H9 (cell line): ENCODE results near the gene GID8. TPM values are rescaled to one million over a fixed set of nuclear protein-coding genes. Genes with fewer than 3 reads are reported as not detected.

ENCODE experiments used
- DNase-seq: peaks from one replicate; pipeline ENCODE4 v3.0.0-alpha.2; 2017
- H2AFZ ChIP-seq: one replicate; pipeline ENCODE4 v1.6.1; 2013; ENCODE audit warnings: mild to moderate bottlenecking, low read length, control low read depth, moderate library complexity
- H2AK5ac ChIP-seq: 2 replicates; pipeline ENCODE4 v1.6.1; 2013; ENCODE audit warnings: low read length, control low read depth, mixed read lengths; ENCODE audit not compliant: insufficient read length
- H2BK120ac ChIP-seq: one replicate; pipeline ENCODE4 v1.6.1; 2013; ENCODE audit warnings: low read depth, mild to moderate bottlenecking, low read length, control low read depth, inconsistent platforms; ENCODE audit not compliant: poor library complexity, severe bottlenecking
- H2BK12ac ChIP-seq: 2 replicates; pipeline ENCODE4 v1.6.1; 2013; ENCODE audit warnings: low read length, control low read depth, mixed read lengths, low read depth; ENCODE audit not compliant: insufficient read length
- H2BK15ac ChIP-seq: 2 replicates; pipeline ENCODE4 v1.6.1; 2013; ENCODE audit warnings: low read depth, low read length, control low read depth
- H2BK20ac ChIP-seq: one replicate; pipeline ENCODE4 v1.6.1; 2013; ENCODE audit warnings: low read depth, mild to moderate bottlenecking, low read length, control low read depth, inconsistent platforms; ENCODE audit not compliant: poor library complexity, severe bottlenecking
- H2BK5ac ChIP-seq: 2 replicates; pipeline ENCODE4 v1.6.1; 2013; ENCODE audit warnings: low read length, control low read depth, mixed read lengths; ENCODE audit not compliant: insufficient read length
- H3K14ac ChIP-seq: 2 replicates; pipeline ENCODE4 v1.6.1; 2013; ENCODE audit warnings: low read length, control low read depth; ENCODE audit not compliant: insufficient read depth
- H3K18ac ChIP-seq: 2 replicates; pipeline ENCODE4 v1.6.1; 2013; ENCODE audit warnings: low read depth, mild to moderate bottlenecking, mixed read lengths, low read length, control low read depth; ENCODE audit not compliant: insufficient read length
- H3K23ac ChIP-seq: 2 replicates; pipeline ENCODE4 v1.6.1; 2013; ENCODE audit warnings: low read length, control low read depth, mixed read lengths, low read depth; ENCODE audit not compliant: insufficient read length
- H3K23me2 ChIP-seq: 2 replicates; pipeline ENCODE4 v1.6.1; 2013; ENCODE audit warnings: low read depth, mild to moderate bottlenecking, mixed read lengths, low read length, control low read depth; ENCODE audit not compliant: insufficient read length, poor library complexity, severe bottlenecking
- H3K27ac ChIP-seq: 2 replicates; pipeline ENCODE4 v1.5.1; 2013; ENCODE audit warnings: low read length, control low read depth, mixed read lengths, low read depth; ENCODE audit not compliant: insufficient read length
- H3K27me3 ChIP-seq: 2 replicates; pipeline ENCODE4 v1.6.1; 2013; ENCODE audit warnings: low read length, control low read depth, inconsistent platforms; ENCODE audit not compliant: insufficient read depth
- H3K4ac ChIP-seq: 2 replicates; pipeline ENCODE4 v1.6.1; 2013; ENCODE audit warnings: low read depth, mild to moderate bottlenecking, control low read depth, inconsistent platforms, low read length, moderate library complexity
- H3K4me1 ChIP-seq: 2 replicates; pipeline ENCODE4 v1.6.1; 2013; ENCODE audit warnings: low read length, control low read depth, inconsistent platforms; ENCODE audit not compliant: insufficient read depth
- H3K4me2 ChIP-seq: 2 replicates; pipeline ENCODE4 v1.6.1; 2013; ENCODE audit warnings: low read length, control low read depth, mixed read lengths; ENCODE audit not compliant: insufficient read length, insufficient read depth
- H3K56ac ChIP-seq: 2 replicates; pipeline ENCODE4 v1.6.1; 2013; ENCODE audit warnings: low read depth, mild to moderate bottlenecking, mixed read lengths, low read length, control low read depth; ENCODE audit not compliant: insufficient read length
- H3K79me1 ChIP-seq: 2 replicates; pipeline ENCODE4 v1.6.1; 2013; ENCODE audit warnings: low read depth, mild to moderate bottlenecking, moderate library complexity, low read length, control low read depth, inconsistent platforms; ENCODE audit not compliant: insufficient read depth, poor library complexity, severe bottlenecking
- H3K79me2 ChIP-seq: 2 replicates; pipeline ENCODE4 v1.6.1; 2013; ENCODE audit warnings: low read length, control low read depth, inconsistent platforms; ENCODE audit not compliant: insufficient read depth
- H3K9ac ChIP-seq: 2 replicates; pipeline ENCODE4 v1.6.1; 2013; ENCODE audit warnings: low read length, control low read depth, mixed read lengths; ENCODE audit not compliant: insufficient read length; ENCODE audit errors: extremely low read depth
- H3K9me3 ChIP-seq: one replicate; pipeline ENCODE4 v1.6.1; 2013; ENCODE audit warnings: low read depth, low read length, inconsistent platforms; ENCODE audit not compliant: control insufficient read depth
- H3T11ph ChIP-seq: one replicate; pipeline ENCODE4 v1.6.1; 2013; ENCODE audit warnings: mild to moderate bottlenecking, low read length, control low read depth, inconsistent platforms
- H4K20me1 ChIP-seq: one replicate; pipeline ENCODE4 v1.6.1; 2013; ENCODE audit not compliant: control insufficient read depth, insufficient read length, insufficient read depth
- H4K5ac ChIP-seq: 2 replicates; pipeline ENCODE4 v1.6.1; 2013; ENCODE audit warnings: low read depth, mild to moderate bottlenecking, mixed read lengths, low read length, control low read depth; ENCODE audit not compliant: insufficient read length
- H4K8ac ChIP-seq: replicated peaks from 2 replicates; pipeline ENCODE4 v1.6.1; 2013; ENCODE audit warnings: low read length, control low read depth, mixed read lengths, low read depth; ENCODE audit not compliant: insufficient read length
- H4K91ac ChIP-seq: 2 replicates; pipeline ENCODE4 v1.6.1; 2013; ENCODE audit warnings: low read depth, mild to moderate bottlenecking, moderate library complexity, mixed read lengths, low read length, control low read depth; ENCODE audit not compliant: insufficient read length
- H3K27ac Mint-ChIP-seq, 3 experiments: 2 replicates in 2 of 3; 3 replicates in 1 of 3; pipeline ENCODE4 v1.8.0; 2020 to 2021; ENCODE audit warnings: mixed read lengths in 3 of 3, mild to moderate bottlenecking in 1 of 3, moderate library complexity in 1 of 3
- H3K27me3 Mint-ChIP-seq: 2 replicates; pipeline ENCODE4 v1.8.0; 2021; ENCODE audit warnings: low read depth, mild to moderate bottlenecking, moderate library complexity, mixed read lengths
- H3K36me3 Mint-ChIP-seq, 3 experiments: 2 replicates in 2 of 3; 3 replicates in 1 of 3; pipeline ENCODE4 v1.8.0; 2020 to 2021; ENCODE audit warnings: low read depth in 3 of 3, mixed read lengths in 3 of 3; ENCODE audit not compliant: insufficient read depth in 1 of 3
- H3K4me1 Mint-ChIP-seq, 2 experiments: 2 replicates each; pipeline ENCODE4 v1.8.0; 2020; ENCODE audit warnings: mixed read lengths in 2 of 2
- H3K4me3 Mint-ChIP-seq, 2 experiments: 2 replicates in 1 of 2; 3 replicates in 1 of 2; pipeline ENCODE4 v1.8.0; 2020 to 2021; ENCODE audit warnings: mild to moderate bottlenecking in 2 of 2, mixed read lengths in 2 of 2, moderate library complexity in 1 of 2
- H3K9me3 Mint-ChIP-seq, 2 experiments: 2 replicates in 1 of 2; 3 replicates in 1 of 2; pipeline ENCODE4 v1.8.0; 2020; ENCODE audit warnings: mild to moderate bottlenecking in 2 of 2, mixed read lengths in 2 of 2, moderate library complexity in 1 of 2
- CTCF ChIP-seq: fragments of 200-600 bp; sonication (generic); conservative IDR thresholded peaks from 3 replicates; pipeline ENCODE4 v1.8.0; 2021; ENCODE audit warnings: antibody characterized with exemption, mild to moderate bottlenecking
- WGBS: extraction: QIAGEN DNeasy Blood & Tissue Kit; methylation state at CpG from one replicate; pipeline ENCODE4 v1.1.7; 2013; ENCODE audit warnings: missing lambda C conversion rate, low lambda C conversion rate, mixed read lengths; ENCODE audit not compliant: insufficient read length; ENCODE audit errors: extremely low coverage; 5-methylcytosine and 5-hydroxymethylcytosine counted together
- total RNA-seq: library from RNA; stranded (reverse); gene quantifications from 2 replicates; pipeline ENCODE4 v1.2.1, GENCODE V29; 2021

GID8 gene
- total RNA-seq, 1 experiment from 2014 or later, result 60.9 TPM

DNA sequence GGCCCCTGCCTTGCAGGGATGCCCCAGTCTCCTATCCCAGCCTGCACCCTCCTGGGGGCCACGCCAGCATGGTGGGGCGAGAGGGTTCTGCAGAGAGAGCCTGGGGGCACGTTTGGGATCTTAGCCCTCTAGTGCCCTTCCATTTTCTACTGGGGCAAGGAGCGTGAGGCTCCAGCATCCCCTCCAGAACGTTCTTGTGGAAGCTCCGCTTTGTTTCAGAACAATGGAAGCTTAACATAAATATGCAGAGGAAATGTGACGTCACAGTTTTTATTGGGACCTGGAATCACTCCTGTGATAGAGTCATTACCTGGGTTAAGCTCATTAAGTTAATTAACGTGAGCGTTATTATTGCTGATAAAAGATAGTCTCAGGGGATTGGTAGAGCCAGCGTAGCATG, 49.2 kb downstream of the GID8 start:
- no peak overlapping the region for H3K18ac ChIP-seq
- Mint-ChIP-seq H3K4me3 (no peak overlapping the region), H3K27me3 (peaks cover 36% of the 10 kb centered on the region), H3K9me3 (no peaks in the 10 kb centered on the region), H3K27ac (0 out of 7 replicates have a peak overlapping the region, but pooled peaks of 1 of the 3 experiments have one; percentile 61), H3K4me1 (peaks cover 17 to 44% of the 10 kb centered on the region in 2 experiments), H3K36me3 (no peaks in the 10 kb centered on the region)
- no peak overlapping the region for H3K9ac ChIP-seq
- H2AK5ac ChIP-seq, result no peak overlapping the region
- H2BK5ac ChIP-seq, result no peak overlapping the region
- H3K79me1 ChIP-seq, result no peaks in the 10 kb centered on the region
- H3K4me1 ChIP-seq, result peaks cover 6% of the 10 kb centered on the region; the same call in 1 of the 2 replicates
- H3K4me2 ChIP-seq, result no peak overlapping the region
- no peak overlapping the region for H4K91ac ChIP-seq
- H4K5ac ChIP-seq, result no peak overlapping the region
- DNase-seq, result no peak
- no peak overlapping the region for H2AFZ ChIP-seq
- H2BK120ac ChIP-seq, result no peak overlapping the region
- H3K27ac ChIP-seq, result no peak overlapping the region
- H3T11ph ChIP-seq, result no peak overlapping the region
- no peak overlapping the region for H3K56ac ChIP-seq
- no peak for TF ChIP-seq CTCF
- H4K20me1 ChIP-seq, result no peaks in the 10 kb centered on the region
- H2BK20ac ChIP-seq, result no peak overlapping the region
- H3K14ac ChIP-seq, result no peak overlapping the region
- H3K79me2 ChIP-seq, result no peaks in the 10 kb centered on the region
- H4K8ac ChIP-seq, result no peak overlapping the region
- no CpG with 5 or more reads among the region's 10 CpGs for WGBS
- H3K27me3 ChIP-seq, result no peaks in the 10 kb centered on the region
- H3K23me2 ChIP-seq, result no peaks in the 10 kb centered on the region
- H3K23ac ChIP-seq, result no peak overlapping the region
- no peak overlapping the region for H2BK12ac ChIP-seq
- H3K9me3 ChIP-seq, result no peaks in the 10 kb centered on the region
- no peak overlapping the region for H3K4ac ChIP-seq
- H2BK15ac ChIP-seq, result no peak overlapping the region
